ENCODE data around the gene MICA. TPM values are rescaled to one million over a fixed set of nuclear protein-coding genes. Genes with fewer than 3 reads are reported as not detected.

The MICA gene
- polyA plus RNA-seq, 1 of the 3 experiments (the other 2 are of a cell fraction): 28.8 TPM

- no peak overlapping the region for H3K27ac ChIP-seq (ENCODE audit: low read depth in 2 of 2, low read length in 1 of 2)
- H3F3A ChIP-seq (replicated peaks; ENCODE audit: insufficient read depth): no peaks in the 10 kb centered on the region
- POLR2A ChIA-PET: no interaction called here
- no peak for DNase-seq
- H4K20me1 ChIP-seq (ENCODE audit: insufficient read depth): no peaks in the 10 kb centered on the region
- TF ChIP-seq JUND (IDR thresholded peaks at IDR 0.05) (no peak), MEF2A (IDR thresholded peaks at IDR 0.05; ENCODE audit: borderline replicate concordance, low read depth) (no peak), GABPA (IDR thresholded peaks at IDR 0.05; ENCODE audit: low read depth) (no peak), NFIC (IDR thresholded peaks at IDR 0.05; ENCODE audit: borderline replicate concordance) (no peak), SIN3A (IDR thresholded peaks at IDR 0.05; ENCODE audit: borderline replicate concordance, low read depth, low read length) (no peak), FOSL2 (IDR thresholded peaks at IDR 0.05; ENCODE audit: borderline replicate concordance, low read depth) (no peak), MXI1 (IDR thresholded peaks at IDR 0.05; ENCODE audit: low read depth, low read length) (no peak), PBX3 (IDR thresholded peaks at IDR 0.05) (no peak), MAX (IDR thresholded peaks at IDR 0.05; ENCODE audit: low read depth) (no peak), USF2 (IDR thresholded peaks at IDR 0.05; ENCODE audit: borderline replicate concordance, low read depth, low read length) (no peak), RCOR1 (IDR thresholded peaks at IDR 0.05; ENCODE audit: low read length) (no peak)
- CTCF ChIA-PET: interaction anchor here (1.0 to 3.2 kb wide), 2 partner anchors 13 to 17 kb away, joined by 3 to 15 read pairs; no protein-coding TSS in a partner anchor
- H3K4me3 ChIP-seq (ENCODE audit: low read depth in 2 of 2, low read length in 1 of 2): no peak overlapping the region
- no peak overlapping the region for H2AFZ ChIP-seq (ENCODE audit: low read depth)
- 32% methylated on average over 10 of the region's 11 CpGs for WGBS (ENCODE audit: low lambda C conversion rate)
- no peak overlapping the region for H3K4me2 ChIP-seq
- H3K9ac ChIP-seq: no peak overlapping the region
- H3K36me3 ChIP-seq (replicated peaks in 1 of 2; ENCODE audit: control insufficient read depth in 1 of 2, insufficient read depth in 2 of 2, low read length in 1 of 2): no peaks in the 10 kb centered on the region
- no peaks in the 10 kb centered on the region for H3K79me2 ChIP-seq (ENCODE audit: insufficient read depth)
- H3K9me2 ChIP-seq: no peaks in the 10 kb centered on the region
- no peaks in the 10 kb centered on the region for H3K9me3 ChIP-seq
- H3K27me3 ChIP-seq (ENCODE audit: insufficient read depth): peaks cover 18% of the 10 kb centered on the region; the same call in 1 of the 2 replicates
- H3K4me1 ChIP-seq (ENCODE audit: control insufficient read depth in 1 of 2, insufficient read depth in 2 of 2, low read depth in 1 of 2, low read length in 1 of 2): no peaks in the 10 kb centered on the region; a peak in 1 of 4 replicates
Measured at GRCh38 chr6:31354158-31354863, 49.1 kb upstream of the MICA start.

- Histone ChIP-seq H3K9me2 (no peaks in the 10 kb centered on the region), H3K27me3 (ENCODE audit: insufficient read depth) (peaks cover 12% of the 10 kb centered on the region; the same call in 1 of the 2 replicates), H3K4me2 (no peak overlapping the region), H3K9me3 (no peaks in the 10 kb centered on the region), H3K36me3 (replicated peaks in 1 of 2; ENCODE audit: control insufficient read depth in 1 of 2, insufficient read depth in 2 of 2, low read length in 1 of 2) (no peaks in the 10 kb centered on the region), H2AFZ (ENCODE audit: low read depth) (no peak overlapping the region), H3K4me1 (ENCODE audit: control insufficient read depth in 1 of 2, insufficient read depth in 2 of 2, low read depth in 1 of 2, low read length in 1 of 2) (no peaks in the 10 kb centered on the region; a peak in 1 of 4 replicates), H4K20me1 (ENCODE audit: insufficient read depth) (no peaks in the 10 kb centered on the region), H3K79me2 (ENCODE audit: insufficient read depth) (no peaks in the 10 kb centered on the region), H3K27ac (ENCODE audit: low read depth in 2 of 2, low read length in 1 of 2) (no peak overlapping the region), H3K9ac (no peak overlapping the region), H3F3A (replicated peaks; ENCODE audit: insufficient read depth) (no peaks in the 10 kb centered on the region), H3K4me3 (ENCODE audit: low read depth in 2 of 2, low read length in 1 of 2) (no peak overlapping the region)
- no peak for DNase-seq
- ChIA-PET POLR2A (no interaction called here), CTCF (interaction anchor here (3.2 kb wide), 1 partner anchor 12 kb away, joined by 15 read pairs; no protein-coding TSS in a partner anchor)
- TF ChIP-seq TCF12 (IDR thresholded peaks at IDR 0.05) (no peak), PBX3 (IDR thresholded peaks at IDR 0.05) (no peak), NFIC (IDR thresholded peaks at IDR 0.05; ENCODE audit: borderline replicate concordance) (no peak), GABPA (IDR thresholded peaks at IDR 0.05; ENCODE audit: low read depth) (no peak), RXRA (IDR thresholded peaks at IDR 0.05; ENCODE audit: borderline replicate concordance, low read depth) (no peak)
- 34% methylated on average over 7 of the region's 11 CpGs for WGBS (ENCODE audit: low lambda C conversion rate)
Measured at GRCh38 chr6:31354864-31355582, 48.4 kb upstream of the MICA start.
